ENCODE data around the gene OCA2.

Gene OCA2

DNA sequence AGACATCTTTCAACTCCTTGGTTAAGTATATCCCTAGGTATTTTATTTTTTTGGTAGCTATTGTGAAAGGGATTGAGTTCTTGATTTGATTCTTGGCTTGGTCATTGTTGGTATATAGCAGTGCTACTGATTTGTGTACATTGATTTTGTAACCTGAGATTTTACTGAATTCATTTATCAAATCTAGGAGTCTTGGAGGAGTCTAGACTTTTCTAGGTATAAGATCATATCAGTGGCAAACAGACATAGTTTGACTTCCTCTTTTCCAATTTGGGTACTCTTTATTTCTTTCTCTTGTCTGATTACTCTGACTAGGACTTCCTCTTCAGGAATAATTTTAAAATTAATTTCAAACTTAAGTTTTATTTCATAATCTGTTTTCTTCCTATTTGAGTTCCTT is 125.2 kb downstream of the OCA2 start:
- Histone ChIP-seq H2AFZ (ENCODE audit: low read depth, low read length, severe bottlenecking) (no peak overlapping the region), H3K4me3 (ENCODE audit: insufficient read depth, low read length, poor library complexity, severe bottlenecking) (no peak overlapping the region), H4K20me1 (ENCODE audit: low read depth, low read length) (no peaks in the 10 kb centered on the region), H3K79me2 (ENCODE audit: insufficient read depth, low read length) (no peaks in the 10 kb centered on the region), H3K9ac (ENCODE audit: low read length) (no peak overlapping the region), H3K4me2 (ENCODE audit: low read depth, low read length, poor library complexity, severe bottlenecking) (no peak overlapping the region), H3K9me3 (ENCODE audit: insufficient read depth, low read length) (no peaks in the 10 kb centered on the region), H3K27ac (ENCODE audit: low read depth, low read length) (no peak overlapping the region), H3K9me2 (replicated peaks; ENCODE audit: insufficient read depth, low read length) (no peaks in the 10 kb centered on the region), H3K27me3 (ENCODE audit: low read length) (no peaks in the 10 kb centered on the region), H3K36me3 (ENCODE audit: low read length) (no peaks in the 10 kb centered on the region), H3F3A (ENCODE audit: insufficient read depth) (no peaks in the 10 kb centered on the region)
- TF ChIP-seq EZH2phosphoT487 (conservative IDR thresholded peaks at IDR 0.05; ENCODE audit: low read length), result no peak
- TF ChIP-seq, protein P1, sequence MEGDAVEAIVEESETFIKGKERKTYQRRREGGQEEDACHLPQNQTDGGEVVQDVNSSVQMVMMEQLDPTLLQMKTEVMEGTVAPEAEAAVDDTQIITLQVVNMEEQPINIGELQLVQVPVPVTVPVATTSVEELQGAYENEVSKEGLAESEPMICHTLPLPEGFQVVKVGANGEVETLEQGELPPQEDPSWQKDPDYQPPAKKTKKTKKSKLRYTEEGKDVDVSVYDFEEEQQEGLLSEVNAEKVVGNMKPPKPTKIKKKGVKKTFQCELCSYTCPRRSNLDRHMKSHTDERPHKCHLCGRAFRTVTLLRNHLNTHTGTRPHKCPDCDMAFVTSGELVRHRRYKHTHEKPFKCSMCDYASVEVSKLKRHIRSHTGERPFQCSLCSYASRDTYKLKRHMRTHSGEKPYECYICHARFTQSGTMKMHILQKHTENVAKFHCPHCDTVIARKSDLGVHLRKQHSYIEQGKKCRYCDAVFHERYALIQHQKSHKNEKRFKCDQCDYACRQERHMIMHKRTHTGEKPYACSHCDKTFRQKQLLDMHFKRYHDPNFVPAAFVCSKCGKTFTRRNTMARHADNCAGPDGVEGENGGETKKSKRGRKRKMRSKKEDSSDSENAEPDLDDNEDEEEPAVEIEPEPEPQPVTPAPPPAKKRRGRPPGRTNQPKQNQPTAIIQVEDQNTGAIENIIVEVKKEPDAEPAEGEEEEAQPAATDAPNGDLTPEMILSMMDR (IDR thresholded peaks at IDR 0.05; ENCODE audit: insufficient read depth, low read length, poor library complexity, severe bottlenecking), result no peak

DNA sequence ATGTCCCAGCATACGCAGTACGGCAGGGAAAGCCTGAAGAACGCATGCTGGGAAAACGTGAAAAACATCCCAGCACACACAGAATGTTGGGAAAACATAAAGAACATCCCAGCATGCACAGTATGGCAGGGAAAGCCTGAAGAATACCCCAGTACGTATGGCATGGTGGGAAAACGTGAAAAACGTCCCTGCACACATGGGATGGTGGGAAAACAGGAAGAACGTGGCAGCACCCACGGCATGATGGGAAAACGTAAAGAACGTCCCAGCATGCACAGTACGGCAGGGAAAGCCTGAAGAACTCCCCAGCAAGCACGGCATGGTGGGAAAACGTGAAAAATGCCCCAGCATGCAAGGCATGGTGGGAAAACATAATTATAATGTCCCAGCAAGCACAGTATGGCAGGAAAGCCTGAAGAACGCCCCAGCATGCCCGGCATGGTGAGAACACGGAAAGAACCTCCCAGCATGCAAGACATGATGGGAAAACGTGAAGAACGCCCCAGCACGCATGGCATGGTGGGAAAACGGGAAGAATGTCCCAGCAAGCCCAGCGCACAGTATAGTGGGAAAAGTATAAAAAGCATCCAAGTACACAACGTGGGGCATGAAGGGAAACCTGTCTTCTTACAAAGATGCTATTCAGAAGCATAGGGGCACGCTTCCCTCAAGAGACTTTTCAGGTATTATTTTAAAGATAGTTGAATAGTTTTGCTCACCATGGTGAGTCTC is 128.3 kb downstream of the OCA2 start:
- Histone ChIP-seq H3K27ac (ENCODE audit: low read depth, low read length) (no peak overlapping the region), H3K79me2 (ENCODE audit: insufficient read depth, low read length) (no peaks in the 10 kb centered on the region), H3K9ac (ENCODE audit: low read length) (no peak overlapping the region), H3K4me3 (ENCODE audit: insufficient read depth, low read length, poor library complexity, severe bottlenecking) (no peak overlapping the region), H3K36me3 (ENCODE audit: low read length) (no peaks in the 10 kb centered on the region), H3K9me2 (replicated peaks; ENCODE audit: insufficient read depth, low read length) (no peaks in the 10 kb centered on the region), H3F3A (ENCODE audit: insufficient read depth) (no peaks in the 10 kb centered on the region), H3K9me3 (ENCODE audit: insufficient read depth, low read length) (no peaks in the 10 kb centered on the region), H3K4me2 (ENCODE audit: low read depth, low read length, poor library complexity, severe bottlenecking) (no peak overlapping the region), H4K20me1 (ENCODE audit: low read depth, low read length) (no peaks in the 10 kb centered on the region), H3K27me3 (ENCODE audit: low read length) (no peaks in the 10 kb centered on the region), H2AFZ (ENCODE audit: low read depth, low read length, severe bottlenecking) (no peak overlapping the region)
- TF ChIP-seq, protein P1 (IDR thresholded peaks at IDR 0.05; ENCODE audit: insufficient read depth, low read length, poor library complexity, severe bottlenecking), result no peak
- no peak for TF ChIP-seq EZH2phosphoT487 (conservative IDR thresholded peaks at IDR 0.05; ENCODE audit: low read length)

DNA sequence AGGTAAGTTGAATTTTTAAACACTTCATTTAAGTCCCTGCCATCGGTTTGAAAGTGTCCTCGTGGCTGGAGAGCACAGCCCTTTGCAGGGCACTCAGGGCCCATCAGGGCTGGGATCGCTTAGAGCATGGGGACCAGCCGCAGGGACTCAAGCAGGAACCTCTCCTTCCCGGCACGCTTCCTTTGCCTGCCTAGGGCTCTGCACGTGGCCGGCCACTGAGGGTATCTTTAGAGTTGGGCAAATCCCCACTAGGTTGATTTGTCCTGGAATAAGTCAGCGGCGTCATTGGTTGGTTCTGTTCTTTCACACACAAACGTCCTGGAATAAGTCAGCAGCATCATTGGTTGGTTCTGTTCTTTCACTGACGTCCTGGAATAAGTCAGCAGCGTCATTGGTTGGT is 131.6 kb downstream of the OCA2 start:
- H3K79me2 ChIP-seq (ENCODE audit: insufficient read depth, low read length), result no peaks in the 10 kb centered on the region
- H2AFZ ChIP-seq (ENCODE audit: low read depth, low read length, severe bottlenecking), result no peak overlapping the region
- H3K9ac ChIP-seq (ENCODE audit: low read length), result no peak overlapping the region
- H3K9me2 ChIP-seq (replicated peaks; ENCODE audit: insufficient read depth, low read length), result no peaks in the 10 kb centered on the region
- no peaks in the 10 kb centered on the region for H3F3A ChIP-seq (ENCODE audit: insufficient read depth)
- H3K4me2 ChIP-seq (ENCODE audit: low read depth, low read length, poor library complexity, severe bottlenecking), result no peak overlapping the region
- no peak overlapping the region for H3K27ac ChIP-seq (ENCODE audit: low read depth, low read length)
- no peaks in the 10 kb centered on the region for H3K27me3 ChIP-seq (ENCODE audit: low read length)
- no peaks in the 10 kb centered on the region for H3K36me3 ChIP-seq (ENCODE audit: low read length)
- H4K20me1 ChIP-seq (ENCODE audit: low read depth, low read length), result no peaks in the 10 kb centered on the region
- no peaks in the 10 kb centered on the region for H3K9me3 ChIP-seq (ENCODE audit: insufficient read depth, low read length)
- no peak for TF ChIP-seq EZH2phosphoT487 (conservative IDR thresholded peaks at IDR 0.05; ENCODE audit: low read length)
- TF ChIP-seq, protein P1 (IDR thresholded peaks at IDR 0.05; ENCODE audit: insufficient read depth, low read length, poor library complexity, severe bottlenecking), result no peak
- H3K4me3 ChIP-seq (ENCODE audit: insufficient read depth, low read length, poor library complexity, severe bottlenecking), result no peak overlapping the region
